ENCODE results near the gene SH2D6. TPM values are rescaled to one million over a fixed set of nuclear protein-coding genes. Genes with fewer than 3 reads are reported as not detected.

The SH2D6 gene
- total and polyA plus RNA-seq, 2 of the 8 experiments (the other 6 are each of a cell fraction or from before 2014, with no cell fraction given): 0.42 TPM; not detected in 1

DNA sequence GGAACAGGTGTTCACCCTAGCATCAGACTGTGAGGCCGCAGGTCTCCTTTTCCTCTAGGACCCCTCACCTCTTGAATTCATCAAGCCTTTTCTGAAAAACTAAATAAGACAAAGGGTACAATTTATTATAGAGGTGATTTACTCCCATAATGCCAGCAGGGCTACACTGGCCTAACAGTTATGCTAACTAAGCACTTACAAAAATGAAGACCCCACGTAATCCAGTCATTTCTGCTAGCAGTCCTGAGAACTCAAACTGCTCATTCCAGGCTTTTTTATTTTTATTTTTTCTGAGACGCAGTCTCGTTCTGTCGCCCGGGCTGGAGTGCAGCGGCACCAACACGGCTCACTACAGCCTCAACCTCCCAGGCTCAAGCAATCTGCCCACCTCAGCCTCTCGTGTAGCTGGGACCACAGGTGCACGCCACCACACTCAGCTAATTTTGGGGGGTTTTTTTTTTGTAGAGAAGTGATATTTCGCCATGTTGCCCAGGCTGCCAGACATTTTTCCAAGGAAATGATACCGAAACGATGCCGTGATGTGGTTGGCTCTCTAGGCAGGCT lies 22.5 kb upstream of the SH2D6 start (continued):
- TF ChIP-seq, protein P1, sequence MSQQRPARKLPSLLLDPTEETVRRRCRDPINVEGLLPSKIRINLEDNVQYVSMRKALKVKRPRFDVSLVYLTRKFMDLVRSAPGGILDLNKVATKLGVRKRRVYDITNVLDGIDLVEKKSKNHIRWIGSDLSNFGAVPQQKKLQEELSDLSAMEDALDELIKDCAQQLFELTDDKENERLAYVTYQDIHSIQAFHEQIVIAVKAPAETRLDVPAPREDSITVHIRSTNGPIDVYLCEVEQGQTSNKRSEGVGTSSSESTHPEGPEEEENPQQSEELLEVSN (IDR thresholded peaks at IDR 0.05): no peak
- TF ChIP-seq RAD21 (IDR thresholded peaks at IDR 0.05 in 1 of 2, conservative IDR thresholded peaks at IDR 0.05 in 1 of 2; ENCODE audit: low read depth in 2 of 2, low read length in 2 of 2): no peak

Data from H1 (cell line).